ENCODE measurements around the gene USB1. TPM values are rescaled to one million over a fixed set of nuclear protein-coding genes. Genes with fewer than 3 reads are reported as not detected.

USB1 gene
- total and polyA plus RNA-seq, 4 donors = 14.7 to 72.7 (median 38.7) TPM

- no peak for TF ChIP-seq CTCF (IDR thresholded peaks at IDR 0.05; ENCODE audit: control extremely low read depth, extremely low read depth)
- WGBS, 2 donors = 95 to 96% methylated on average over 12 of the region's 12 CpGs
- H3K4me1 ChIP-seq (ENCODE audit: control insufficient read depth in 5 of 5, insufficient read depth in 5 of 5, low read length in 5 of 5) = peaks cover 0 to 3% (median 0%) of the 10 kb centered on the region in 5 donors
- H3K27ac ChIP-seq (ENCODE audit: low read depth in 1 of 2, low read length in 1 of 2) = no peak overlapping the region
- DNase-seq (no peak), ATAC-seq (ENCODE audit: insufficient read depth, low FRiP score) (no peak)
- no peak overlapping the region for H3K9ac ChIP-seq (ENCODE audit: insufficient read depth in 1 of 2, low read length in 2 of 2)
- H3K36me3 ChIP-seq (ENCODE audit: control insufficient read depth in 4 of 4, insufficient read depth in 4 of 4, low read length in 4 of 4) = peaks cover 0 to 42% (median 3%) of the 10 kb centered on the region in 4 donors
- no peak overlapping the region for H3K4me3 ChIP-seq
- H3K9me3 ChIP-seq (ENCODE audit: control insufficient read depth in 4 of 4, insufficient read depth in 3 of 4, low read length in 3 of 4) = no peaks in the 10 kb centered on the region
- no peaks in the 10 kb centered on the region for H3K27me3 ChIP-seq (ENCODE audit: control insufficient read depth in 3 of 3, insufficient read depth in 3 of 3, low read length in 2 of 3)
Observed at GRCh38 chr16:58040496-58040846, 39.3 kb downstream of the USB1 start.

DNA sequence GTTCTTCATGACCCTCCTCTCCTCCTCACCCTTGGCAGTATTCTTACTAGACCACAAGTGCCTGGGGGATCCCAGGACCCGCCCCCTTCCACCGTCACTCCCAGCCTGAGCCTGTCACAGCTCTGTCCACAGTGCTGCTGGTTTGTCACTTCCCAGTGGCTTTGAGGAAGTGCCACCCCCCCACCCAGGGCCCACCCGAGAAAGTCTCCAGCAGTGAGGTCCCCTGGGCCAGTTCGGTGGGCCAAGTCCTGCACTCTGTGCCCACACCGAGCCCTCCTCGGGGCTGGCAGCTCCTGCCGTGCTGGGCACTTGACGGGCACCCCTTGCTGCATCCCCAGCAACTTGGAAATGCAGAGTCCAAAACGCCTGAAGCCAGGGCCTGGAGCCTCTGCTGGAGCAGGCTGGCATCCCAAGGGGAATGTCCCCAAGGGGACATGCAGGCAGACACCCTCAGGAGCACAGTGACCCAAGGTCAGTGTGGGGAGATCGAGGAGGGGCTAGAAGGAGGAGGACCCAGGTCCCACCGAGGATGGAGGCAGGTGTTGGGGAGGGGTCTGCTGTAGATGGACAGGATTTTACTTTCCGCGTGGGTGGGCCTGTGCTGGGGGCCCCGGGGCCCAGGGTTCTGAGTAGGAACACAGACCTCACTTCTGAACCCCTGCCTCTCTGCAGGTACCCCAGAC lies 39.9 kb downstream of the USB1 start:
- WGBS, 2 donors = 84 to 87% methylated on average over 14 of the region's 14 CpGs
- no peak overlapping the region for H3K9ac ChIP-seq (ENCODE audit: insufficient read depth in 1 of 2, low read length in 2 of 2)
- no peaks in the 10 kb centered on the region for H3K9me3 ChIP-seq (ENCODE audit: control insufficient read depth in 4 of 4, insufficient read depth in 3 of 4, low read length in 3 of 4)
- H3K27me3 ChIP-seq (ENCODE audit: control insufficient read depth in 3 of 3, insufficient read depth in 3 of 3, low read length in 2 of 3) = no peaks in the 10 kb centered on the region
- no peak for DNase-seq
- ATAC-seq (ENCODE audit: insufficient read depth, low FRiP score) = no peak
- no peaks in the 10 kb centered on the region for H3K4me1 ChIP-seq (ENCODE audit: control insufficient read depth in 5 of 5, insufficient read depth in 5 of 5, low read length in 5 of 5)
- peaks cover 0 to 42% (median 3%) of the 10 kb centered on the region in 4 donors for H3K36me3 ChIP-seq (ENCODE audit: control insufficient read depth in 4 of 4, insufficient read depth in 4 of 4, low read length in 4 of 4)
- no peak overlapping the region for H3K4me3 ChIP-seq
- no peak overlapping the region for H3K27ac ChIP-seq (ENCODE audit: low read depth in 1 of 2, low read length in 1 of 2)
- TF ChIP-seq CTCF (IDR thresholded peaks at IDR 0.05; ENCODE audit: control extremely low read depth, extremely low read depth) = no peak

GRCh38 chr16:58041628-58041955 lies 40.4 kb downstream of the USB1 start:
- no peak for DNase-seq
- Histone ChIP-seq H3K36me3 (ENCODE audit: control insufficient read depth in 4 of 4, insufficient read depth in 4 of 4, low read length in 4 of 4) (peaks cover 0 to 42% (median 3%) of the 10 kb centered on the region in 4 donors), H3K4me1 (ENCODE audit: control insufficient read depth in 5 of 5, insufficient read depth in 5 of 5, low read length in 5 of 5) (no peaks in the 10 kb centered on the region)

More at GRCh38 chr16:58041628-58041955, 40.4 kb downstream of the USB1 start:
- Histone ChIP-seq H3K27ac (ENCODE audit: low read depth in 1 of 2, low read length in 1 of 2) (no peak overlapping the region), H3K9me3 (ENCODE audit: control insufficient read depth in 4 of 4, insufficient read depth in 3 of 4, low read length in 3 of 4) (no peaks in the 10 kb centered on the region), H3K4me3 (no peak overlapping the region), H3K27me3 (ENCODE audit: control insufficient read depth in 3 of 3, insufficient read depth in 3 of 3, low read length in 2 of 3) (no peaks in the 10 kb centered on the region), H3K9ac (ENCODE audit: insufficient read depth in 1 of 2, low read length in 2 of 2) (no peak overlapping the region)
- ATAC-seq (ENCODE audit: insufficient read depth, low FRiP score) = no peak
- TF ChIP-seq CTCF (IDR thresholded peaks at IDR 0.05; ENCODE audit: control extremely low read depth, extremely low read depth) = no peak
- WGBS, 2 donors = 94 to 97% methylated on average over 15 to 18 of the region's 18 CpGs
